Calu3 (cell line): ENCODE data around the gene USP46. TPM values are rescaled to one million over a fixed set of nuclear protein-coding genes. Genes with fewer than 3 reads are reported as not detected.

Experiments
- BruUV-seq: library from RNA; stranded (reverse); fragments of 400-500 nt; replicated peaks from 2 replicates; lab custom pipeline; 2021; lab: Mats Ljungman, UMichigan
- CTCF ChIA-PET: fragments of 300-600 bp; sonication (Branson Sonifier 250); formaldehyde crosslinking; loops from one replicate; lab custom pipeline; 2022; ENCODE audit warnings: antibody characterized with exemption; lab: Charles Lee
- DNase-seq: peaks from one replicate; pipeline ENCODE4 v3.0.0; 2022
- H3K27ac Mint-ChIP-seq: one replicate; pipeline ENCODE4 v1.8.0; 2022; ENCODE audit warnings: mixed read lengths; ENCODE audit not compliant: unreplicated experiment
- H3K27me3 Mint-ChIP-seq: one replicate; pipeline ENCODE4 v1.8.0; 2022; ENCODE audit warnings: mixed read lengths; ENCODE audit not compliant: unreplicated experiment
- H3K36me3 Mint-ChIP-seq: one replicate; pipeline ENCODE4 v1.8.0; 2022; ENCODE audit warnings: mild to moderate bottlenecking, moderate library complexity, mixed read lengths; ENCODE audit not compliant: insufficient read depth, unreplicated experiment
- H3K4me1 Mint-ChIP-seq: one replicate; pipeline ENCODE4 v1.8.0; 2022; ENCODE audit warnings: mild to moderate bottlenecking, low read depth, mixed read lengths; ENCODE audit not compliant: unreplicated experiment
- H3K4me3 Mint-ChIP-seq: one replicate; pipeline ENCODE4 v1.8.0; 2022; ENCODE audit warnings: mild to moderate bottlenecking, low read depth, moderate library complexity, mixed read lengths; ENCODE audit not compliant: unreplicated experiment
- H3K9me3 Mint-ChIP-seq: one replicate; pipeline ENCODE4 v1.8.0; 2022; ENCODE audit warnings: low read depth, mixed read lengths; ENCODE audit not compliant: unreplicated experiment
- intact Hi-C: fragments of 100-400 bp; cut with micrococcal nuclease; formaldehyde crosslinking; loops from one replicate; pipeline ENCODE4 v1.10.0; 2022; ENCODE audit not compliant: unreplicated experiment
- total RNA-seq: library from RNA; stranded (reverse); gene quantifications from 2 replicates; pipeline ENCODE4 v1.2.3, GENCODE V29; 2022
- TF ChIP-seq, protein P1 (sequence below): fragments of 200-600 bp; IDR thresholded peaks from one replicate; pipeline ENCODE4 v1.8.0; 2022; ENCODE audit warnings: antibody characterized with exemption; ENCODE audit not compliant: unreplicated experiment

USP46 gene
- total RNA-seq, 1 experiment from 2014 or later = 12.5 TPM

DNA sequence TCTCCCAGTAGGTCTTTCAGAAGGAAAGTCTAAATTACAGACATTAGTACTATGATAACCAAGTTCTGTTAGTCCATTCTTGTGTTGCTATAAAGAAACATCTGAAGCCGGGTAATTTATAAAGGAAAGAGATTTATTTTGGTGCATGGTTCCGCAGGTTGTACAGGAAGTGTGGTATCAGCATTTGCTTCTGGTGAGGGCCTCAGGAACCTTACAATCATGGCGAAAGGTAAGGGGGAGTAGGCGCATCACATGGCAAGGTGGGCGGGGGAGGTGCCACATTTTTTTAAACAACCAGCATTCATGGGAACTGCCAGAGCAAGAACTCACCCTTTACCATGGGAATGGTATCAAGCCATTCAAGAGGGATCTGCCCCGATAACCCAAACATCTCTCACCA is 26.2 kb upstream of the USP46 start:
- BruUV-seq = no TSS peak
- Mint-ChIP-seq H3K27ac (no peak overlapping the region), H3K36me3 (no peaks in the 10 kb centered on the region), H3K27me3 (no peaks in the 10 kb centered on the region), H3K4me1 (no peaks in the 10 kb centered on the region), H3K4me3 (no peak overlapping the region), H3K9me3 (no peaks in the 10 kb centered on the region)
- no peak for DNase-seq
- intact Hi-C loops = no loop called here
- CTCF ChIA-PET = no interaction called here
- TF ChIP-seq, protein P1, sequence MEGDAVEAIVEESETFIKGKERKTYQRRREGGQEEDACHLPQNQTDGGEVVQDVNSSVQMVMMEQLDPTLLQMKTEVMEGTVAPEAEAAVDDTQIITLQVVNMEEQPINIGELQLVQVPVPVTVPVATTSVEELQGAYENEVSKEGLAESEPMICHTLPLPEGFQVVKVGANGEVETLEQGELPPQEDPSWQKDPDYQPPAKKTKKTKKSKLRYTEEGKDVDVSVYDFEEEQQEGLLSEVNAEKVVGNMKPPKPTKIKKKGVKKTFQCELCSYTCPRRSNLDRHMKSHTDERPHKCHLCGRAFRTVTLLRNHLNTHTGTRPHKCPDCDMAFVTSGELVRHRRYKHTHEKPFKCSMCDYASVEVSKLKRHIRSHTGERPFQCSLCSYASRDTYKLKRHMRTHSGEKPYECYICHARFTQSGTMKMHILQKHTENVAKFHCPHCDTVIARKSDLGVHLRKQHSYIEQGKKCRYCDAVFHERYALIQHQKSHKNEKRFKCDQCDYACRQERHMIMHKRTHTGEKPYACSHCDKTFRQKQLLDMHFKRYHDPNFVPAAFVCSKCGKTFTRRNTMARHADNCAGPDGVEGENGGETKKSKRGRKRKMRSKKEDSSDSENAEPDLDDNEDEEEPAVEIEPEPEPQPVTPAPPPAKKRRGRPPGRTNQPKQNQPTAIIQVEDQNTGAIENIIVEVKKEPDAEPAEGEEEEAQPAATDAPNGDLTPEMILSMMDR = no peak

DNA sequence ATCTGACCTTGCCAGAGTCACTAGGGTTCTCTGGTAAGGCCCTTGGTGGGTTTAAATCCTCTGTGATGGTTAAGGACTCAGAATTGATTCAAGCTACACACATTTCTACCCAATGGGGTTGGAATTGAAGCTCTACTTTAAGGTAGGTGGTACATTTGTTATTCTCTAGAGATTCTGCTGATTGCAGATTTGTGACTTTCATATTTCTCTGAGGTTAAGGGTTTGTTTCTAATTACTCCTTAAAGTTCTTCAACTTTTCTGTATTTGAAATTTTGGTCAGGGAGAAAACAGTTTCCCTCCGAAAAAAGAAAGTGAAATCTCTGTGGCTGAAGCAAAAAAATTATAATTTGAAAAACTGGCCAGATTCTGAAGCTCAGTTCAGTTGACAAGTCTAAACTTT is 25.8 kb upstream of the USP46 start:
- Mint-ChIP-seq H3K27me3 (no peaks in the 10 kb centered on the region), H3K9me3 (no peaks in the 10 kb centered on the region), H3K27ac (no peak overlapping the region), H3K4me1 (no peaks in the 10 kb centered on the region), H3K4me3 (no peak overlapping the region), H3K36me3 (no peaks in the 10 kb centered on the region)
- CTCF ChIA-PET = no interaction called here
- TF ChIP-seq, protein P1 = no peak
- intact Hi-C loops = no loop called here
- DNase-seq = no peak
- BruUV-seq = no TSS peak

DNA sequence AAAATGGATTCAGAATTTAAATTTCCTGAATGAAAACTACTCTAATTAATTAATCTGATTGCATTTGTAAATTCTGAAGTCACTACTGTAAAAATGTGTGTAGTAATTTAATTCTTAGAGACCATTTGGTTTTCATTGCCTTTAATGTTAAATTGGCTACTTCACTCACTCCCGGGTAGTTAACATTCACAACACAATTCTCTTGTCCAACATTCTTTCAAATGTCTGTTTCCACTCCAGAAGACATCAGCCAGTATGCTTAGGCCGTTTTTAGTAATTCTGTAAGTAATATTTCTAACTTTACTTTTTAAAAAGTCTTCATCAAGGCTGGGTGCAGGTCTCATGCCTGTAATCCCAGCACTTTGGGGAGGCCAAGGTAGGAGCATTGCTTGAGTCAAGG is 21.3 kb upstream of the USP46 start:
- H3K4me1 Mint-ChIP-seq = no peaks in the 10 kb centered on the region
- CTCF ChIA-PET = interaction anchor here (0.7 kb wide), 1 partner anchor 71 kb away, joined by 5 read pairs; the partner anchor contains the start of gene ERVMER34-1
- no peaks in the 10 kb centered on the region for H3K27me3 Mint-ChIP-seq
- intact Hi-C loops = no loop called here
- H3K9me3 Mint-ChIP-seq = no peaks in the 10 kb centered on the region
- no peak overlapping the region for H3K27ac Mint-ChIP-seq
- TF ChIP-seq, protein P1 = no peak
- BruUV-seq = no TSS peak
- no peak for DNase-seq
- H3K36me3 Mint-ChIP-seq = no peaks in the 10 kb centered on the region
- H3K4me3 Mint-ChIP-seq = no peak overlapping the region

DNA sequence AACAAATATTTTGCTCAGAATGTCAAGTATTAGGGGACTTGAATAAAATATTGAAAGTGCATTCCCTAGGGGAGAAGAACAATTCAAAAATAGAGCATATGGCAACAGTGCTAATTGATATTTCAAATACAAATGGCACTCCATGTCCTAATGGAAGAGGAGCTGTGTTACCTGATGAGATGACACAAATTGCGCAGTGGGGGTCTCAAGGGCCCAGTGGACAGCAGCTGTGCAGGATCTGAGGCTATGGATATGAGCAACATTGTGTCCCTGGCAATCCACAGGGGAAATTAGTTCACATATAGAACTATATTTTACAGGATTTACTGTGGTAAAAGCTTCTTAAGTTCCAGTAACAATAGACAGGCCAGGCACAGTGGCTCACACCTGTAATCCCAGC is 17.4 kb upstream of the USP46 start:
- CTCF ChIA-PET = no interaction called here
- intact Hi-C loops = no loop called here
- Mint-ChIP-seq H3K27ac (no peak overlapping the region), H3K36me3 (no peaks in the 10 kb centered on the region), H3K27me3 (no peaks in the 10 kb centered on the region), H3K4me1 (no peaks in the 10 kb centered on the region), H3K9me3 (no peaks in the 10 kb centered on the region), H3K4me3 (no peak overlapping the region)
- no TSS peak for BruUV-seq
- no peak for DNase-seq
- TF ChIP-seq, protein P1 = no peak
